LNCAP (cell line): ENCODE results near the gene PRR15L.

Experiments used
- CTCF ChIP-seq: fragments of 450-650 bp; IDR thresholded peaks from 2 replicates; pipeline ENCODE4 v1.5.1; 2017; ENCODE audit warnings: mild to moderate bottlenecking

PRR15L gene

GRCh38 chr17:47945529-47946508 is 11.9 kb downstream of the PRR15L start:
- TF ChIP-seq CTCF = no peak

- no peak for TF ChIP-seq CTCF
These were observed 12.6 kb downstream of the PRR15L start for GRCh38 chr17:47945080-47945479.

- no peak for TF ChIP-seq CTCF
These were observed 15.1 kb downstream of the PRR15L start for GRCh38 chr17:47942568-47942967.

GRCh38 chr17:47942096-47942510 is 15.6 kb downstream of the PRR15L start:
- TF ChIP-seq CTCF = no peak

GRCh38 chr17:47941246-47942095 is 16.2 kb downstream of the PRR15L start, which contains the start of gene PNPO:
TSS of gene PNPO (plus strand) at chr17:47941571. CDS start at chr17:47941676, 105 bp downstream.
- TF ChIP-seq CTCF = no peak

GRCh38 chr17:47937941-47938340 is 19.7 kb downstream of the PRR15L start:
- TF ChIP-seq CTCF = no peak

- no peak for TF ChIP-seq CTCF
These were observed 21.7 kb downstream of the PRR15L start for GRCh38 chr17:47935961-47936360.
